ENCODE data around the gene FAM174B. TPM values are rescaled to one million over a fixed set of nuclear protein-coding genes. Genes with fewer than 3 reads are reported as not detected.

FAM174B gene
- 7.0 to 9.3 TPM (median 8.0 TPM) in 5 replicates for total RNA-seq (2022; extraction: Qiagen RNA extraction)

DNA sequence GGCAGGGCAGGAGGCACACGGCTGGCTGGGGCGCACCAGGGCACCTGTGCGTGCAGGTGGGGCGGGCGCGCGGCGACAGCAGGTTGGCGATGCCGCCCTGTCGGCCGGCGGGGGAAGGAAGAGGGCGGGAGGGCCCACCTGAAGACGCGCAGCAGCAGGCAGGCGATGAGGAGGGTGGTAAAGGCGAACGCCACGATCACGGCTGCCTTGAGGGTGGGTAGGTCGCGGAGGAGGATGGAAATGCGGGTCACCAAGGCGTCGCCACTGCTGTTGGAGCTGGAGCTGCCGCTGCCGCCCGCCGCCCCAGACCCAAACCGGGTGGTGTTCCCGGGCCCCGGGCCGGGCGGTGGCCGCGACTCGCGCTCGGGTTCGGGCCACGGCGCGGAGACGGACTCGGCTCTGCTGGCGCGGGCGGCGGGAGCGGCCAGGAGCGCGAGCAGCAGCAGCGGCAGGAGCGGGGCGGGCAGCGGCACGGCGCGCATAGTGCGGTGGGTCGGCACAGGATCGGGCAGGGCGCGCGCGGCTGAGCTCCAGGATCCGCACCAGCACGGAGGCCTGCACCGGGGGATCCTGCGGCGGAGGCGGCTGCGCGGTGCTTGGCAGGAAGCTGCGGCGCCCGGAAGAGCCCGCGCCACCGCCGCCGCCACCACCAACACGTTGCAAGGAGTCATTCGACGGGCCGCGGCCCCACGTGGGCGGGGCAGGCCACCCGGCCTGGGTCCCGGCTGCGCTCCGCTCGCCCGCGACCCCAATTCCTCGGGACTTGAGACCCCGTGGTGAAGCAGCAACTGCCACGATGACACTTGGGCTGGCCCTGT is at the start of gene FAM174B:
FAM174B (minus strand) TSS at position 598 of the 818 bp plus-strand sequence.

Other genes starting within 250 kb of the FAM174B start
- gene CHD2, start 244.5 kb upstream of the FAM174B start, total RNA-seq (2022; extraction: Qiagen RNA extraction): 25.7 to 29.9 TPM (median 28.2 TPM) in 5 replicates

Data from A549 treated with Hydrocortisone at 1 μM for 4 hours (cell line).